Non-pigmented ciliary epithelial cell (primary cell): ENCODE data around the gene PLA2G4D.

Experiments used
- DNase-seq: peaks from one replicate; pipeline ENCODE4 v3.0.0-alpha.2; 2010; ENCODE audit warnings: low read depth

Gene PLA2G4D

DNA sequence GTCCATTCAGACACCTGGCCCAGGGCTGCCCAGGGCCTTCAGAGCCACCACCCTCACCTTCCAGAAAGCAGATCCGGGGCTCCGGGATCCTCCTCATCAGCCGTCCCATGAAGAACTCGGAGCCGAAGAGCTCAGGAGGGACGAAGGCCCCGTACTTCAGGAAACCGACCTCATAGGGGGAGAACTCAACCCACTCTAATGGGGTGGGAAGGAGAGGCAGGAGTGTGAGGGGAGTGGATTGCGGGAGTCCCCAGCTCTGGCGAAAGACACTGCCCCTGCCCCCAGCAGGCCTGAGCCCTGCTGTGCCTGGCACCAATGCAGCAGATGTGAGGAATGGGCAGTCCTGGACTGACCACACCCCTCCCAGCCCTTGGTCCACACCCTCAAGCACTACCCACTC, 22.6 kb downstream of the PLA2G4D start:
- no peak for DNase-seq

GRCh38 chr15:42070976-42071350, 23.4 kb downstream of the PLA2G4D start:
- DNase-seq = no peak

DNA sequence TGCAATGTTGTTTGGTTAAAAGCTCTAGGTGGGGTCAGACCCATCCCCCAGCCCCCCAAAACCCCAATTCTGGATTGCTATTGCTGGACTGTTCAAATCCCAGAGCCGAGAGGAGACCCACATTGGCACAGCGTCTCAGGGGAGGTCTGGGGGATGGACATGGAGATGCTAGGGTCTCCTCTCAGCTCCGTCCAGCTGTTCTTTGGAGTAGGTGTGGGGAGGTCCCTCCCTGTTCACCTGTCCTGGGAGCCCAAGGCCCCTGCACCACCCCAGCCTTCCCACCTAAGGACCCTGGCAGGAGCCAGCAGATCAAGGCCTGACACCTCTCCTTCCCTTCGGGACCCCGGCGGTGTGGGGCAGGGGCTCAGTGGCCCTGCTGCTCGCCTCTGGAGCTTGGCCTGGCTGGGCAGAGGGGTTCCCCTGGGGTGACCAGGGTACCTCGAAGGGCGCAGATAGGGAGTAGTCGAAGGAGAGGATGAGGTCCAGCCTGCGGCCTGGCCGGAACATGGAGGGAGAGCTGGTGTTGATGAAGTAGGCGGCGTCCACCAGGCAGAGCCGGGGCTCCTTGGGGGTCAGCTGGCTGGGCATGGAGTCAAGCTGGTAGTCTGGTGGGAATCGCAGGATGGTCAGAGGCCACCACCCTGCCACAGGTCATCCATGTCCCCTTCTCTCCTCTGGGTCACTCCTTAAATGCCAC, 23.9 kb downstream of the PLA2G4D start:
- no peak for DNase-seq

DNA sequence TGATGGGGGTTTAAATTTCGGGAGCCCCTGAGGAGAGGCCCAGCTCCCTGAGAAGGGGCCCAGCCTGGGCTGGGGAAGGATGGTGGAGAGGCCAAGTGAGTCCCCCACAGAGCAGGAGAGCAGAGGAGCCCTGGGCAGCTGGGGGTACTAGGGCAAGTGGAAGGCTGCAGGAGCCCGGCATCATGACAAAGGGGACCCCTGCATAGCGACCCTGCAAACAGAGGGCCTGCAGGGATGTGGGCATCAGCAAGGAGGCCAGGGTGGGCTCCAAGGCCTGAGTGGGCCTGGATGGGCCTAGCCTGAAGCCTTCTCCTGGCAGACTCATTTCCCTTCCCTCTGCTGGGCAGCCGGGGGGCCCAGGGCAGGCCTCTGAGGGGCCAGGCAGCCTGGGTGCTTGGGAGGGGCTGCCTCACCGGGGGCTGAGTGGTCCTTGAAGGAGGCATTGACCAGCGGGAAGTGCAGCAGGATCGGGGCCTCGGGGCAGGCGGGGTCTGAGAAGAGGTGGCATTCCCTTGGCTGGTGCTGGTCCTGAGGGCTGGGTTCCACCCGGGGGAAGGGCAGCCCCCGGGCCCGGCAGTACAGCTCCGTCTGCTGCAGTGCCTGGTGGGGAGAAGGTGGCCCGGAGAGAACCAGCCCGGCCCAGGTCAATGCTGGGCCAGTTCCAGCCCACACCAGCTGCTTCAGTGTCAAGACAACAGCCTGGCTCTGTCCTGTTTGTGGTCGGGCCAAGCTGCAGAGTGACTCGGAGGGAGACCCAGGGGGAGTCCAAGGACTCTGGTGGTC, 24.7 kb downstream of the PLA2G4D start:
- no peak for DNase-seq

DNA sequence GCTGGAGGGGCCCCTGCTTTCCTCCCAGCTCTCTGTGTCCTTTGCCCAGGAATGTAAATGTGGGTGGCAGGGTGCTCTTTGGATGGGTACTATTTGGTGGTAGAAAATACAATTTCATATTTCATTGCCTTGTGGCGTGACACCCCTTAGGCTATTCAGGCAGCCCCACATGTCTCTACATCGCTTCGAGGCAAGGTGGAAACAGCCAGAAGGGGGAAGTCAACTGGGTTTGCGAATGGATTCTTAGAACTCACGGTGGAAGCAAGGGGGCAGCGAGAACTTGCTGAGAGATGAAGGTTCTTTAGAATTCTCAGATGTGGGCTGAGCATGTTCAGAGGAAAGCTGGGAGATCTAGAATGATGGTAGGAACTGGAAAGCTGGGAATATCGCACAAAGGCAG, 25.3 kb downstream of the PLA2G4D start:
- no peak for DNase-seq

DNA sequence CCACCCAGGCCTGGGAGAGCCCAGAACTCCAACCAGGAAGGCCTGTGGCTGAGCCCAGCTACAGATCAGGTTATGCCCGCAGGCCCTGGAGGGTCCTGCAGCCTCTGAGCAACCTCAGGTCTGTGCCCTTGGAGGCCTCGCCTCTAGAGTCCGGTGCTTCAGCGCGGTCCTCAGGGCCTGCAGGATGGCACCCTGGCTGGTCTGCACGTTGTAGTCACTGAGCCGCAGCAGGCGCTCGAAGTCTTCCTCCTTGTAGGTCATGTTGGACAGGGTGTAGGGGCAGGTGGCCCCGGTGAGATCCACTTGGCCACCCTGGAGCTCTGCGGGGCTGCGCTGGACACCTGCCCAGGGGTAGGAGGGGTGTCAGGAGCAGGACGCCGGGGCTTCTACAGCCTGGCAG, 25.8 kb downstream of the PLA2G4D start:
- no peak for DNase-seq

DNA sequence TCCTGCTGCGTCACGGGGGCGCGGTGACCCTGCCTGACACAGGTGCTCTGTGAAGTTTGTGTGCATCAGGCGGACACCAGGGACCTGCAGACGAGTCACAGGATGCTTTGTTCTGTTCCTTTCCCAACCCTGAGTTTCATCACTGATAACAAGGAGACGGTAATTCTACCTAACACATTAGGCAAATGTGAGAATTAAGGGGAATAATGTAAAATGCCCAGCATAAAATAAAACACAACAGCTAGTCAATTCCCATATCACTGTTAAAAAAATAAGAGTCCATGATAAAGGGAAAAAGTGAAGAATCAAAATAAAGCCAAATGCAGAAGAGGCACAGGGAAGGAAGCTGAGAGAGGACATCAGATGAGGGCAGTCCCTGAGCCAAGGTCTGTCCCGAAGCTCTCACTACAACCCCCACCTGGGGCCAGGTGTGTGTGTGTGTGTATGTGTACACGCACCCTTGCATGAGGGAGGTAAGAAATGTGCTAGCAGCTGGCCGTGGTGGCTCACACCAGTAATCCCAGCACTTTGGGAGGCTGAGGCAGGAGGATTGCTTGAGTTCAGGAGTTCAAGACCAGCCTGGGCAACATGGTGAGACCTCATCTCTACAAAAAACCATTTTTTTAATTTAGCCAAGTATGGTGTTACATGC, 27.5 kb downstream of the PLA2G4D start:
- DNase-seq = no peak

- no peak for DNase-seq
Observed at GRCh38 chr15:42065468-42065867, 28.9 kb downstream of the PLA2G4D start.

DNA sequence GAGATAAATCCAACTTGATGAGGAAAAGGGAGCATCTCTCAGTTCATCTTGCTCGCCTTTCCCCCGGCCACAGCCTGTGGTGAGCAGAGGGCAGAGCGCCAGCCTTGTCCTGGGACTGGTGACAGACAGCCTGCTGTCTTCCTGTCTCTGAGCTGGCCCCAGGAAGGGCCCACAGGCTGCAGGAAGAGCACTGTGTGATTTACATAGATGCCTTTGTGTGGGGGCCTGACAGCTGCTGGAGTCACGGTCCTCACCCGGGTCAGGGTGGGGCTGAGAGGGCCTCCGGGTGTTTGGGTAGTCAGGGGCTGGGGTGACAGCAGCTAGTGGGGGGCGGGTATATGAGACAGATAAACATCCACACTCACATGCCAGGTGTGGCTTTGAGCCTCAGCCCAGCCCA, 29.3 kb downstream of the PLA2G4D start:
- DNase-seq = no peak

GRCh38 chr15:42064271-42064670, 30.1 kb downstream of the PLA2G4D start:
- no peak for DNase-seq

DNA sequence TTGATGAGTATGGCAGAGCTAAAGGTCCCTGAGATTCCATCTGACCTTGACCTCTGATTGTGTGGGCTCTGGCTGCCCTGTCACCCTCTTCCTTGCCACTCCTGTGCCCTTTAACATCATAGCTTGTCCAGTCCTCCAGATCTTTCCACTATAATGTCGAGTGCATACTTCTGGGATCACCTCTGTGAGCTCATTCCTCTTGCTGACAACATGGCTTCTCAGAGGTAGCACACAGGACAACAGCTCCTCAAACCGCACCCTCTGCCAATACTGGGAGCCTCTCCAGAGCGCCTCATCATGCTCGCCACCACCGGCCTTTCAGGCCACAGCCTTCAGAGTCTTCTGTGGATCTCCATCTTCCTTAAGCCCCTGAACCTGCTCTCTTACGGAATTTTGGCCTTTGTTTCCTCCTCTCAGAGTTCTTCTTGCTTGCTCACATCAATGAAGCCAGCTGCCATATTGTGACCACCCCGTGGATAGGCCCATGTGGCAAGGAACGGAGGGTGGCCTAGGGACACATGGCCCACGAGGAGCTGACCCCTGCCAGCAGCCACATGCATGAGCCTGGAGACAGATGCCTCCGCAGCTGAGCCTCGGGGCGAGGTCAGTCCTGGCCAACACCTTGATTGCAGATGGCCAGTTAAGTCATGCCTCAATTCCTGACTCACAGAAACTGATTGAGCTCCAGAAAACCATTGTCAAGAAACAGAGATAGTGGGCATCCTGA, 31.1 kb downstream of the PLA2G4D start:
- no peak for DNase-seq

DNA sequence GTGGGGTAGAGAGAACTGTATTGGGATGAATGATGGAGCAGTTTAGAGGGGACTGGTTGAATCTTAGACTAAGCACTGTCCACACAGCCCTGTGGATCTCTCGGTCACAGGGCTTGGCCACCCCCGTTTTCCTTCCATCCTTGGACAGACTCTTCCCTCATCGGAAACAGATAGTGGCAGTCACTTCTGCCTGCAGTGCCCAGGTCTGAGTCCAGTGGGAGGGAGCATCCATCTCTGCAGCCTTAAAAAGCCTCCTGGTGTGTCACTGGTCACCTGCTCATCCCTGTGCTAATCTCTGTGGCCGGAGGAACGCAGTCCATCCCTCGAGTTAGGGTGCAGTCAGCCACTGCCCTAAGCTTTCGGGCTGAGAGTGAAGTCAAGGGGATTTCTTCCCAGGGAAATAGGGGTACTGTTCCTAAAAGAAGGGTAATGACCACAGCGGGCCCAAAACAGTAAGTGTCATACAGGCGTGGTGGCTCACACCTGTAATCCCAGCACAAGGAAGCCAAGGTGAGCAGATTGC, 32.0 kb downstream of the PLA2G4D start:
- DNase-seq = no peak

DNA sequence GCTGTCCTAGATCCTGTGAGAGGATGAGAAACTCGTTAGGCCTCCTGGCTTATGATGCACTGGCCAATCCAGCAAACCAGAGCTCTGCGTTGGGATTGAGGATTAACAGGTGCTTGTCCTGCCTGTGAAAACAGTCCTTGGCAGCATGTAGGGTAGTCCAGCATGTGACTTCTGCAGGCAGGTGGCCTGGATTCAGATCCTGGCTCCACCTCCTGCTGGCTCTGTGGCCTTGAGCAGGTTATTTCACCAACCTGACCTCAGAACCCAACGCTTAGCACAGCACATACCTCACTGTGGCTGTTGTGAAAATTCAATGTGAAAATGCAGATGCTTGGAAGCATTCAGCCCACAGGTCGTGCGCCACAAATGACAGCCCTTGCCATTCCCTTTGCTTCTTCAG, 33.6 kb downstream of the PLA2G4D start:
- no peak for DNase-seq

DNA sequence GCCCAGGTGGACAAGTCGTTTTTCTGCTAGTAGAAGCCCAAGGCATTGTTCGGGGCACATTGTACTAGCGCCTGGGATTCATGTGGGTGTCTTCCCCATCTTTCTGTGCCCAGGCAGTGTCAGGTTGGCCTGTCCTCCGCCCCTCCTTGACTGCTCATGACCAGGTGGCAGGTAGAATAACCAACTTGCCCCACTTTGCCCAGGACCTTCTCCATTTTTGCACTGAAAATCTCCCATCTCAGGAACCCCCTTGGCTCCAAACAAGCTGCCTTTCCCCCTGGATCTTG, 33.9 kb downstream of the PLA2G4D start:
- DNase-seq = no peak

GRCh38 chr15:42059661-42060476, 34.5 kb downstream of the PLA2G4D start:
- no peak for DNase-seq

GRCh38 chr15:42058791-42059190, 35.6 kb downstream of the PLA2G4D start:
- no peak for DNase-seq

DNA sequence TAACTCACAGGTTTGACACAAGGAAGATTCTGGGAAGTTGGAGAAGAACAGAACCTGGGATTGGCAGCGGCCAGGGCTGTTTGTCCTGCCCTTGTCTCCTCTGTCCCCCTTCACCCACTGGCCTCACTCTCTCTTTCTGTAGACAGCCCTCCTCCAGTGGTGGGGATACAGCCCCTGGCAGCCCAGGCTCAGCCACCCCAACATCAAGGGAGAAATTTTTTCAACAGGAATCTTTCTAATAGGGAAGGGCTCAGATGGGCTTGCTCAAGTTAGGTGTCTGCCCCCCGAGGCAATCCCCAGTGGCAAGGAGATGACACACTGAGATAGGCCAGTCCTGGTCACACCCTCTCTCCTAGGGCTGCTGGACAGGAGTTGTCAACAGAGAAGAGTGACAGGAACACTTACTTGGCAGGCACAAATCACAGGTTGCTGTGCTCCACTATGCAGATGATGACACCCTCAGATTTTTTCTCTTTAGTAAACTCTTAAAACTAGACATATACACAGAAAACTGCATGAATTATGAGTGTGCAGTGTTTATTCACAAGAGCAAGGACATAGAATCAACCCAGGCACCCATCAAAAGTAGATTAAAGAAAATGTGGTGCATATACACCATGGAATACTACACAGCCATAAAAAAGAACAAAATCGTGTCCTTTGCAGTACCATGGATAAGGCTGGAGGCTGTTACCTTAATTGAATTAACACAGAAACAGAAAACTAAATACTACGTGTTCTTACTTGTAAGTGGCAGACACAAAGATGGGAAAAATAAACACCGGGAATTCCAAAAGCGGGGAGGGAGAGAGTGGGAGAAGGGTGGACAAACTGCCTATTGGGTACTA, 36.3 kb downstream of the PLA2G4D start:
- DNase-seq = no peak

- DNase-seq = peak; percentile 6
Observed at GRCh38 chr15:42056934-42057798, 37.2 kb downstream of the PLA2G4D start.

DNA sequence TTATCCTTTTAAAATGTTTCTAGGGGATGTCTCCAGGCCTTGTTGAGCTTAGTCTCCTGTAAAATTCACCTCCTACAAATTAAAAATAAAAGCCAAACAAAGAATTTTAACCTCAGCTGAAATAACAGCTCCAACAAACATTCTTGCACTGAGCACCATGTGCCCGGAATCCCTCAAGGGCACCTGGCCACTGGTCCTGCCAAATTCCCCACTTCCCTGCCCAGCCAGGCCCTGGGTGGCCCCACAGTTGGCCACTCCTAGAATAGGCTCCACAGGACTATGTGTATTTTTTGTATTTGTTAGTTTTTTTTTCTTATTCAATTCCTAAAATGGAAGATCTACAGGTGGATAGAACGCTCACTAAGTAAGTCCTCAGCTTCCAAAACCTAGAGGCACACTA, 40.4 kb downstream of the PLA2G4D start:
- DNase-seq = no peak

DNA sequence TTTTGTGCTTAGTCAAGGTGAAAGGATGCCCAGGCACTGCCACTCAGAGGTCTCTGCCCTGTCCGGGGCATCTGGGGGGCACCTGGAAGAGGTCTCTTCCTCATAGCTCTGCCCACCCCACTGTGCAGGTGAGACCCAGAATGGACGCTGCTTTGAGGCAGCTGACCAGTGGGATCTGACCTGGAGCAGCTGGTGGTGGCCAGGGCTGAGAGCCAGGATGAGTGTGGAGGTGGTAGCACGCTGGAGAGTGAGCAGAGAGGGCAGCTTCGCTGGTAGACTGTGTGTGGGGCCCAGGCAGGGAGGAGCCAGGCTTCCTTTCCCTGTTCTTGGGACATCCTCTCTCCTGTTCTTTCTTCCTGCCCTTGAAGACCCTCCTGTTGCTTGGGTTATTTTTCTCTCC, 41.4 kb downstream of the PLA2G4D start:
- DNase-seq = no peak
